ENCODE measurements around the gene MAPKAP1. TPM values are rescaled to one million over a fixed set of nuclear protein-coding genes. Genes with fewer than 3 reads are reported as not detected.

Gene MAPKAP1
- total RNA-seq, 1 donor from 2014 or later = 56.6 TPM

DNA sequence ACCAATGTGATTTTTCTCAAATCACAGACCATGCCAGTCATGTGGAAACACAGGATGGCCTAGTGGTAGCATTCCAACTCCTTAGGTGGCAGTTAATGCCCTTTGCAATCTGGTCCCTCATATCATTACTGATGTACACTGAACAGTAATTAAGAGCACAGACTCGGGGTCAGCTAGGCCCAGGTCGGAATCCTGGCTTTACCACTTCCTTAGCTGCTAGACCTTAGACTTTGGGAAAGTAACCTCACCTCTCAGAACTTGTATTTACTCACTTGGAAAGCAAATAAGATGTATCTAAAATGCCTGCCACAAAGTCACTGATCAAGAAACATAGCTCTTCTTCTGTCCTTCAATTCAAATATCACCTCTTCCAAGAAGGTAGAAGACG, 112.8 kb downstream of the MAPKAP1 start:
- no peaks in the 10 kb centered on the region for H3K9me3 ChIP-seq (ENCODE audit: low read depth)

DNA sequence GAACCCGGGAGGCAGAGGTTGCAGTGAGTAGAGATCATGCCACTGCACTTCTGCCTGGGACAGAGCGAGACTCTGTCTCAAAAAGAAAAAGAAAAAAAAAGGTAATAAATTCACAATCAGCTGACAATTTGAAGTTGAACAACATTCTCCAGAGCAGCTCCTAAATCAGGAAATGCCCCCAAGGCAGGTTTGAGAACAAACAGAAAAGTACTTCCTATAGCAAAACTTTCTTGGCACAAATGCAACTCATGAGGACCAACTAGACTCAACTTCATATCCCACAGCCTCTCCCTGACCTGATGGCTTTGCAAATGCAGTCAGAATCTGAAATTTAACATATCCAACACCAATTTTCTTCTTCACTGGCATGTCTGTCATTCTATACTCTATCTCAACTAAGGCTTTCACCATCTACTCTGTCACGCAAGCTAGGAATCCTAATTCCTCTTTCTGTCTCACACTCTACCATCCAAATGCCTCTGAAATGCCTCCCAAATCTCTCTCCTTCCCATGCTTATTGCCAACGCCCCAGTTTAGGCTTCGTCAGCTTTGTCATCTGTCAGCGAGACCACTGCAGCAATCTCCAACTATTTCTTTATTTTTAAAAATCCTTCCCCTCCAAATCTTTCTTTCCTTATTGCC, 113.3 kb downstream of the MAPKAP1 start:
- Mint-ChIP-seq H3K4me1 (peaks cover 15% of the 10 kb centered on the region), H3K27me3 (ENCODE audit: insufficient read depth, low read depth) (no peaks in the 10 kb centered on the region), H3K9me3 (no peaks in the 10 kb centered on the region), H3K4me3 (no peak overlapping the region), H3K27ac (no peak overlapping the region), H3K36me3 (peaks cover 6% of the 10 kb centered on the region)
- Histone ChIP-seq H3K9me3 (ENCODE audit: low read depth) (no peaks in the 10 kb centered on the region), H3K9ac (no peak overlapping the region), H3K4me1 (peaks cover 6% of the 10 kb centered on the region), H3K27me3 (no peaks in the 10 kb centered on the region), H3K27ac (no peak overlapping the region), H3K79me2 (ENCODE audit: low read depth) (peaks cover 12% of the 10 kb centered on the region), H3K4me3 (no peak overlapping the region), H3K36me3 (no peaks in the 10 kb centered on the region), H2AFZ (replicated peaks) (no peak overlapping the region), H4K20me1 (ENCODE audit: low read depth) (no peaks in the 10 kb centered on the region), H3K4me2 (no peak overlapping the region), H3F3A (ENCODE audit: low read depth) (no peaks in the 10 kb centered on the region)
- DNase-seq (ENCODE audit: low spot score) = no peak
- TF ChIP-seq EZH2phosphoT487 (IDR thresholded peaks at IDR 0.05) = no peak
- TF ChIP-seq EZH2 (IDR thresholded peaks at IDR 0.05) = no peak
- TF ChIP-seq, protein P1, sequence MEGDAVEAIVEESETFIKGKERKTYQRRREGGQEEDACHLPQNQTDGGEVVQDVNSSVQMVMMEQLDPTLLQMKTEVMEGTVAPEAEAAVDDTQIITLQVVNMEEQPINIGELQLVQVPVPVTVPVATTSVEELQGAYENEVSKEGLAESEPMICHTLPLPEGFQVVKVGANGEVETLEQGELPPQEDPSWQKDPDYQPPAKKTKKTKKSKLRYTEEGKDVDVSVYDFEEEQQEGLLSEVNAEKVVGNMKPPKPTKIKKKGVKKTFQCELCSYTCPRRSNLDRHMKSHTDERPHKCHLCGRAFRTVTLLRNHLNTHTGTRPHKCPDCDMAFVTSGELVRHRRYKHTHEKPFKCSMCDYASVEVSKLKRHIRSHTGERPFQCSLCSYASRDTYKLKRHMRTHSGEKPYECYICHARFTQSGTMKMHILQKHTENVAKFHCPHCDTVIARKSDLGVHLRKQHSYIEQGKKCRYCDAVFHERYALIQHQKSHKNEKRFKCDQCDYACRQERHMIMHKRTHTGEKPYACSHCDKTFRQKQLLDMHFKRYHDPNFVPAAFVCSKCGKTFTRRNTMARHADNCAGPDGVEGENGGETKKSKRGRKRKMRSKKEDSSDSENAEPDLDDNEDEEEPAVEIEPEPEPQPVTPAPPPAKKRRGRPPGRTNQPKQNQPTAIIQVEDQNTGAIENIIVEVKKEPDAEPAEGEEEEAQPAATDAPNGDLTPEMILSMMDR (IDR thresholded peaks at IDR 0.05) = no peak

More for the DNA sequence above, 112.8 kb downstream of the MAPKAP1 start:
- H3K27me3 ChIP-seq = no peaks in the 10 kb centered on the region
- H3K4me1 ChIP-seq = peaks cover 6% of the 10 kb centered on the region
- TF ChIP-seq EZH2 (IDR thresholded peaks at IDR 0.05) (no peak), EZH2phosphoT487 (IDR thresholded peaks at IDR 0.05) (no peak)
- TF ChIP-seq, protein P1 (IDR thresholded peaks at IDR 0.05) = no peak
- H3F3A ChIP-seq (ENCODE audit: low read depth) = no peaks in the 10 kb centered on the region
- H3K36me3 Mint-ChIP-seq = peaks cover 6% of the 10 kb centered on the region
- H2AFZ ChIP-seq (replicated peaks) = no peak overlapping the region
- no peak overlapping the region for H3K27ac Mint-ChIP-seq
- no peak overlapping the region for H3K4me3 ChIP-seq
- no peak overlapping the region for H3K4me3 Mint-ChIP-seq
- H4K20me1 ChIP-seq (ENCODE audit: low read depth) = no peaks in the 10 kb centered on the region
- H3K27me3 Mint-ChIP-seq (ENCODE audit: insufficient read depth, low read depth) = no peaks in the 10 kb centered on the region
- H3K4me1 Mint-ChIP-seq = peaks cover 15% of the 10 kb centered on the region
- H3K79me2 ChIP-seq (ENCODE audit: low read depth) = peaks cover 12% of the 10 kb centered on the region
- H3K9ac ChIP-seq = no peak overlapping the region
- H3K36me3 ChIP-seq = no peaks in the 10 kb centered on the region
- DNase-seq (ENCODE audit: low spot score) = no peak
- H3K4me2 ChIP-seq = no peak overlapping the region
- H3K9me3 Mint-ChIP-seq = no peaks in the 10 kb centered on the region
- no peak overlapping the region for H3K27ac ChIP-seq

DNA sequence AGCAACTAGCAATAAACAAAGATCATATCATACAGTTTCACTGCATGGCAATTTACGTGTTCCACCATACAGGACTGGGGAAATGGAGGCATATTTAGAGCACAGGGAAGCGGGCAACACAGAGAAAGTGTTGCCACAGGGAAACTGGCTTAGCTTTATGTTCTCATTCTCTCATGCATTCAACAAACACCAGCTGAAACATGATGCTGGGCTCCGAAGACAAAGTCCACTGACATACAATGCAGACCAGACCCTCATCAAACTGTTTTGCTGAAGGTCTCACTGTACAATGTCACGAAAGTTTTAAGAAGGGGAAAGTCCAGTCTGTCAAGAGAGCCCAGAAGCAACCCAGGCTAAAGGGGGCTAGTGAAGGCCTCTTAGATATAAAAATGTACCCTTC, 115.1 kb downstream of the MAPKAP1 start:
- Mint-ChIP-seq H3K36me3 (peaks cover 6% of the 10 kb centered on the region), H3K27ac (no peak overlapping the region), H3K9me3 (no peaks in the 10 kb centered on the region), H3K4me3 (no peak overlapping the region), H3K27me3 (ENCODE audit: insufficient read depth, low read depth) (no peaks in the 10 kb centered on the region), H3K4me1 (peaks cover 15% of the 10 kb centered on the region)
- Histone ChIP-seq H3F3A (ENCODE audit: low read depth) (no peaks in the 10 kb centered on the region), H3K79me2 (ENCODE audit: low read depth) (peaks cover 24% of the 10 kb centered on the region), H3K9me3 (ENCODE audit: low read depth) (no peaks in the 10 kb centered on the region), H3K4me2 (no peak overlapping the region), H3K9ac (no peak overlapping the region), H3K4me1 (peaks cover 6% of the 10 kb centered on the region), H3K4me3 (no peak overlapping the region), H4K20me1 (ENCODE audit: low read depth) (no peaks in the 10 kb centered on the region), H2AFZ (replicated peaks) (no peak overlapping the region), H3K27me3 (no peaks in the 10 kb centered on the region), H3K27ac (no peak overlapping the region), H3K36me3 (no peaks in the 10 kb centered on the region)
- DNase-seq (ENCODE audit: low spot score) = no peak
- TF ChIP-seq, protein P1 (IDR thresholded peaks at IDR 0.05) = no peak
- TF ChIP-seq EZH2 (IDR thresholded peaks at IDR 0.05) = no peak
- TF ChIP-seq EZH2phosphoT487 (IDR thresholded peaks at IDR 0.05) = no peak
